Progenitor cell of endocrine pancreas (in vitro differentiated cells): ENCODE data around the gene CACNG4. TPM values are rescaled to one million over a fixed set of nuclear protein-coding genes. Genes with fewer than 3 reads are reported as not detected.

Source experiments
- DNase-seq: peaks from one replicate; pipeline ENCODE4 v3.0.0; 2021; ENCODE audit warnings: low spot score; ENCODE audit not compliant: unreplicated experiment
- H3K27ac Mint-ChIP-seq: 2 replicates; pipeline ENCODE4 v1.8.0; 2021; ENCODE audit warnings: mild to moderate bottlenecking, moderate library complexity, mixed read lengths
- H3K27me3 Mint-ChIP-seq: 2 replicates; pipeline ENCODE4 v1.8.0; 2021; ENCODE audit warnings: mixed read lengths
- H3K36me3 Mint-ChIP-seq: 2 replicates; pipeline ENCODE4 v1.8.0; 2022; ENCODE audit warnings: mixed read lengths; ENCODE audit not compliant: insufficient read depth
- H3K4me1 Mint-ChIP-seq: 2 replicates; pipeline ENCODE4 v1.8.0; 2021; ENCODE audit warnings: low read depth, mixed read lengths
- H3K4me3 Mint-ChIP-seq: 2 replicates; pipeline ENCODE4 v1.8.0; 2021; ENCODE audit warnings: low read depth, mild to moderate bottlenecking, moderate library complexity, mixed read lengths
- H3K9me3 Mint-ChIP-seq: 2 replicates; pipeline ENCODE4 v1.8.0; 2021; ENCODE audit warnings: low read depth, mixed read lengths
- CTCF ChIP-seq: fragments of 200-600 bp; sonication (generic); IDR thresholded peaks from one replicate; pipeline ENCODE4 v1.5.0; 2021; ENCODE audit warnings: antibody characterized with exemption, mild to moderate bottlenecking; ENCODE audit not compliant: unreplicated experiment
- total RNA-seq: library from RNA; stranded (reverse); gene quantifications from 2 replicates; pipeline ENCODE4 v1.2.1, GENCODE V29; 2021

Gene CACNG4
- total RNA-seq, 1 donor from 2014 or later: 6.5 TPM

- peaks cover 12% of the 10 kb centered on the region for H3K4me1 Mint-ChIP-seq
- H3K27me3 Mint-ChIP-seq: peaks cover 5% of the 10 kb centered on the region
- H3K9me3 Mint-ChIP-seq: peaks cover 17% of the 10 kb centered on the region
- H3K27ac Mint-ChIP-seq: no peak overlapping the region
- DNase-seq: no peak
- H3K4me3 Mint-ChIP-seq: no peak overlapping the region
- TF ChIP-seq CTCF: no peak
- peaks cover 5% of the 10 kb centered on the region for H3K36me3 Mint-ChIP-seq
Observed at GRCh38 chr17:67051837-67052236, 87.3 kb downstream of the CACNG4 start.

- Mint-ChIP-seq H3K36me3 (peaks cover 4% of the 10 kb centered on the region), H3K27ac (no peak overlapping the region), H3K9me3 (peaks cover 11% of the 10 kb centered on the region), H3K4me1 (peaks cover 5% of the 10 kb centered on the region), H3K27me3 (peaks cover 5% of the 10 kb centered on the region), H3K4me3 (no peak overlapping the region)
- no peak for DNase-seq
- no peak for TF ChIP-seq CTCF
Observed at GRCh38 chr17:67052720-67053437, 88.4 kb downstream of the CACNG4 start.

- Mint-ChIP-seq H3K9me3 (peaks cover 6% of the 10 kb centered on the region), H3K27me3 (peaks cover 5% of the 10 kb centered on the region), H3K36me3 (peaks cover 5% of the 10 kb centered on the region), H3K27ac (no peak overlapping the region), H3K4me3 (no peak overlapping the region), H3K4me1 (peaks cover 5% of the 10 kb centered on the region)
- DNase-seq: no peak
- no peak for TF ChIP-seq CTCF
Observed at GRCh38 chr17:67053438-67054000, 89.0 kb downstream of the CACNG4 start.

GRCh38 chr17:67054011-67054591, 89.6 kb downstream of the CACNG4 start:
- Mint-ChIP-seq H3K4me1 (peaks cover 5% of the 10 kb centered on the region), H3K36me3 (peaks cover 2% of the 10 kb centered on the region), H3K27ac (no peak overlapping the region), H3K4me3 (no peak overlapping the region), H3K9me3 (peaks cover under 1% of the 10 kb centered on the region), H3K27me3 (peaks cover 5% of the 10 kb centered on the region)
- no peak for TF ChIP-seq CTCF
- DNase-seq: no peak

- DNase-seq: no peak
- peaks cover 5% of the 10 kb centered on the region for H3K27me3 Mint-ChIP-seq
- peaks cover 5% of the 10 kb centered on the region for H3K4me1 Mint-ChIP-seq
- H3K4me3 Mint-ChIP-seq: no peak overlapping the region
- no peak for TF ChIP-seq CTCF
- H3K27ac Mint-ChIP-seq: no peak overlapping the region
- H3K36me3 Mint-ChIP-seq: peaks cover 2% of the 10 kb centered on the region
- no peaks in the 10 kb centered on the region for H3K9me3 Mint-ChIP-seq
Observed at GRCh38 chr17:67054608-67055007, 90.1 kb downstream of the CACNG4 start.
